GM21723 (cell line): ENCODE measurements around the gene HEMK1.

Source experiments
- ATAC-seq: cut with Tn5 transposase; IDR thresholded peaks from one replicate; pipeline ENCODE4 v1.9.1; 2021; ENCODE audit warnings: mild to moderate bottlenecking, moderate library complexity; ENCODE audit not compliant: unreplicated experiment

The HEMK1 gene

DNA sequence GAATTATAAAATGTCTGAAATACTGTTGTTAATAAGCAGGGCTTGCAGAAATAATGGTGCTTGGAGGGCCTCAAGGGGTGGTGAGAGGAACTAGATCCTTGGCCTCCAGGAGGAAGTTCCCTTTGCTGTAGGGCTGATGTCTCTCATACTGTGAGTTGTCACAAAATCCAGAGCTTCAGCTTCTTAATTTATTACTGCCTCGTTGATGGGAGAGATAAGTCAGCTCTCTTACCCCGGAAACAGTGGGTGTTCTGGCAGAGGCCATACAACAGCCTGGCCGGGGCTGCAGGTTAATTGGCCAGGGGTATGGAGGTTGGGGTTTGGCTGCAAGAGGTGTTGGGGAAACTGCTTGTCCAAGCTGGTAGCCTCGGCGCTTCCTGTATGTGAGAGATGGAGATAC lies 63.1 kb downstream of the HEMK1 start:
- no peak for ATAC-seq

DNA sequence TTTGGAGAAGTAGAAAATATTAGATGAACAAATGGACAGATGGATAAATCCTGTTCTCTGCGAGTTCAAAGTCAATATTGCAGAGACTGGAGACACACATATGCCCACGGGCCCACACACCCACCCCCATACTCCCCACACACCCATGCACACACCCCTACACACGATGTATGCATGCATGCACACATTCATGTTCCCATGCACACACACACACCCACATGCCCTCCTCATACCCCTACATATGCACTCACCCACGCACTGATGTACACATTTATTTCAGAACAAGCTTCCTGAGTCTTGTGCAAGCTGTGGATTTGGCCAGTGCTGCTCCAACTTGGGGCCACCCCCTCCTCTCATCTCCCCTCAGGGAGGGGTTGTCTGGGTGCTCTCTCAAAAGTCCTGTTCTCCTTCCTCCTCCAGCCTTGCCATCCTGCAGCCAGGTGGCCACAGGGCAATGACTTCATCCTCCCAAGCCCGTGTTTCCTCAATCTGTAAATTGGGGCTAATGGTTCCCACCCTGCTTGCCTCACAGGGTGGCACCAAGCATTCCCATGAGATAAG lies 64.0 kb downstream of the HEMK1 start:
- no peak for ATAC-seq

GRCh38 chr3:50635066-50635465 lies 65.7 kb downstream of the HEMK1 start:
- ATAC-seq = no peak

GRCh38 chr3:50637011-50637410 lies 67.7 kb downstream of the HEMK1 start:
- no peak for ATAC-seq

GRCh38 chr3:50637945-50638344 lies 68.6 kb downstream of the HEMK1 start:
- no peak for ATAC-seq

DNA sequence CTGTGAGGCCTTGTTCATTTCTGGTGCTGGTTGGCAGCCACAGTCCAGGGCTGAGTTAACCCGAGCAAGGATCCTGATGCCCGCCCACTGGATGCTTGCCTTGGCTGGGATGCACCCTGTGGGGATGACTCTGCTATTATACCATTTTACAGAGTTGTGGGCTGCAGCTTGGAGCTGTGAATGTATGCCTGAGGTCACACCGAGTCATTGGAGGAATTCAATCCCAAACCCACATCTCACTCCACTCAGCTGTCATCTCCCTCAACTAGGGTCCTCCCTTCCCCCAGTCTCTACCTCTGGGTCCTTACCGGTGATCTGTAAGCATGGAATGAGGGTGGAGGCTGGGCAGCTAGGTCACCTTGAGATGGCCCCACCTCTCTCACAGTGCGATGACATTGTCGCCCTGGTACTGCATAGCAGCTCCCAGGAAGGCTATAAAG lies 69.8 kb downstream of the HEMK1 start:
- no peak for ATAC-seq

DNA sequence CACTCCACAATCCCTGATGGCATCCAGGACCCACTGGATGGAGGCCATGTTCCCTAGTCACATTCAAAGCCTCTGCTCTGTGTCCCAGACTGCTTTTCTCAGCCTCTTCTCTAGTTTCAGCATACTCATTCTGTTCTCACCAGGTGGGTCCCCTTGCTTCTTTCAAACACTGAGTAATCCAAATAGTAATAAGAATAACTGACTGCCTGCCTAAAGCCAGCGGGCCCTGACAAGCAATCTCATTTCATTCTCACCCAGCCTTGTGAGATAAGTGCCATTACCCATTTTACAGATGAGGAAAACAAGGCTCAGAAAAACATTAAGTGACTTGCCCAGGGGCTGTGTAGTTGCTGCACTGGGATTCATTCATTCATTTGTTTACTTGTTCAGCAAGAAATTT lies 73.1 kb downstream of the HEMK1 start:
- ATAC-seq = no peak

GRCh38 chr3:50644561-50644960 lies 75.2 kb downstream of the HEMK1 start:
- no peak for ATAC-seq

- no peak for ATAC-seq
Measured at GRCh38 chr3:50645378-50645777, 76.1 kb downstream of the HEMK1 start.
